Measurements from ENCODE around the gene ARID5B. TPM values are rescaled to one million over a fixed set of nuclear protein-coding genes. Genes with fewer than 3 reads are reported as not detected.

ARID5B gene
- polyA plus RNA-seq, 1 of the 3 experiments (the other 2 are of a cell fraction), result 10.9 TPM

- no peaks in the 10 kb centered on the region for H3K27me3 ChIP-seq (ENCODE audit: insufficient read depth)
- H3K36me3 ChIP-seq (replicated peaks in 1 of 2; ENCODE audit: control insufficient read depth in 1 of 2, insufficient read depth in 2 of 2, low read length in 1 of 2), result peaks cover 0 to 3% of the 10 kb centered on the region in 2 experiments
- H3K27ac ChIP-seq (ENCODE audit: low read depth in 2 of 2, low read length in 1 of 2), result no peak overlapping the region
- H4K20me1 ChIP-seq (ENCODE audit: insufficient read depth), result no peaks in the 10 kb centered on the region; the same call in 1 of the 2 replicates
- H3K79me2 ChIP-seq (ENCODE audit: insufficient read depth), result peaks cover 43% of the 10 kb centered on the region
- H3F3A ChIP-seq (replicated peaks; ENCODE audit: insufficient read depth), result no peaks in the 10 kb centered on the region
- H3K9ac ChIP-seq, result no peak overlapping the region
- POLR2A ChIA-PET, result no interaction called here
- peaks cover 0 to 7% of the 10 kb centered on the region in 2 experiments for H3K4me1 ChIP-seq (ENCODE audit: control insufficient read depth in 1 of 2, insufficient read depth in 2 of 2, low read depth in 1 of 2, low read length in 1 of 2)
- DNase-seq, result no peak
- TF ChIP-seq TEAD4 (IDR thresholded peaks at IDR 0.05; ENCODE audit: borderline replicate concordance, insufficient read depth), result no peak
- TF ChIP-seq IRF3 (IDR thresholded peaks at IDR 0.05; ENCODE audit: low read depth, low read length), result no peak
- no peak for TF ChIP-seq GATA2 (CRISPR knock-in tag; IDR thresholded peaks at IDR 0.05)
- TF ChIP-seq MAX (IDR thresholded peaks at IDR 0.05; ENCODE audit: low read depth), result no peak
- no peak for TF ChIP-seq RFX5 (IDR thresholded peaks at IDR 0.05; ENCODE audit: low read length)
- TF ChIP-seq GABPA (IDR thresholded peaks at IDR 0.05; ENCODE audit: low read depth), result no peak
- no peak for TF ChIP-seq JUND (IDR thresholded peaks at IDR 0.05)
- TF ChIP-seq EZH2phosphoT487 (IDR thresholded peaks at IDR 0.05; ENCODE audit: borderline replicate concordance, low read depth), result no peak
- TF ChIP-seq POLR2AphosphoS5 (IDR thresholded peaks at IDR 0.05; ENCODE audit: low read depth, low read length), result no peak
- TF ChIP-seq NFIC (IDR thresholded peaks at IDR 0.05; ENCODE audit: borderline replicate concordance), result no peak
- TF ChIP-seq RAD21 (IDR thresholded peaks at IDR 0.05; ENCODE audit: low read length), result no peak
- no peak for TF ChIP-seq NRF1 (IDR thresholded peaks at IDR 0.05; ENCODE audit: low read depth, low read length)
- no peak for TF ChIP-seq RCOR1 (IDR thresholded peaks at IDR 0.05; ENCODE audit: low read length)
- no peak for TF ChIP-seq MXI1 (IDR thresholded peaks at IDR 0.05; ENCODE audit: low read depth, low read length)
- no peak for TF ChIP-seq MEF2A (IDR thresholded peaks at IDR 0.05; ENCODE audit: borderline replicate concordance, low read depth)
- H3K9me3 ChIP-seq, result no peaks in the 10 kb centered on the region
- CTCF ChIA-PET, result no interaction called here
- no peak overlapping the region for H3K4me2 ChIP-seq
- H2AFZ ChIP-seq (ENCODE audit: low read depth), result no peak overlapping the region
- 93% methylated on average over 5 of the region's 5 CpGs for WGBS (ENCODE audit: low lambda C conversion rate)
- no peak overlapping the region for H3K4me3 ChIP-seq (ENCODE audit: low read depth in 2 of 2, low read length in 1 of 2)
- no peaks in the 10 kb centered on the region for H3K9me2 ChIP-seq
These were observed 84.2 kb downstream of the ARID5B start for GRCh38 chr10:61985715-61986114.

- H3F3A ChIP-seq (replicated peaks; ENCODE audit: insufficient read depth), result no peaks in the 10 kb centered on the region
- peaks cover 44% of the 10 kb centered on the region for H3K79me2 ChIP-seq (ENCODE audit: insufficient read depth)
- H3K9me2 ChIP-seq, result no peaks in the 10 kb centered on the region
- no peak for DNase-seq
- CTCF ChIA-PET, result no interaction called here
- H4K20me1 ChIP-seq (ENCODE audit: insufficient read depth), result no peaks in the 10 kb centered on the region; the same call in 1 of the 2 replicates
- H3K4me3 ChIP-seq (ENCODE audit: low read depth in 2 of 2, low read length in 1 of 2), result no peak overlapping the region
- H3K9ac ChIP-seq, result no peak overlapping the region
- WGBS (ENCODE audit: low lambda C conversion rate), result 93% methylated on average over 3 of the region's 3 CpGs
- H3K27me3 ChIP-seq (ENCODE audit: insufficient read depth), result no peaks in the 10 kb centered on the region
- no peak overlapping the region for H3K4me2 ChIP-seq
- POLR2A ChIA-PET, result no interaction called here
- no peak overlapping the region for H2AFZ ChIP-seq (ENCODE audit: low read depth)
- H3K27ac ChIP-seq (ENCODE audit: low read depth in 2 of 2, low read length in 1 of 2), result no peak overlapping the region
- peaks cover 0 to 7% of the 10 kb centered on the region in 2 experiments for H3K4me1 ChIP-seq (ENCODE audit: control insufficient read depth in 1 of 2, insufficient read depth in 2 of 2, low read depth in 1 of 2, low read length in 1 of 2)
- H3K9me3 ChIP-seq, result no peaks in the 10 kb centered on the region
- TF ChIP-seq MAX (IDR thresholded peaks at IDR 0.05; ENCODE audit: low read depth) (no peak), NRF1 (IDR thresholded peaks at IDR 0.05; ENCODE audit: low read depth, low read length) (no peak), GABPA (IDR thresholded peaks at IDR 0.05; ENCODE audit: low read depth) (no peak), SMC3 (IDR thresholded peaks at IDR 0.05; ENCODE audit: low read depth, low read length) (no peak), MXI1 (IDR thresholded peaks at IDR 0.05; ENCODE audit: low read depth, low read length) (no peak), EZH2phosphoT487 (IDR thresholded peaks at IDR 0.05; ENCODE audit: borderline replicate concordance, low read depth) (no peak), YY1 (IDR thresholded peaks at IDR 0.05; ENCODE audit: low read depth) (no peak), ELF1 (IDR thresholded peaks at IDR 0.05) (no peak)
- peaks cover 0 to 7% of the 10 kb centered on the region in 2 experiments for H3K36me3 ChIP-seq (replicated peaks in 1 of 2; ENCODE audit: control insufficient read depth in 1 of 2, insufficient read depth in 2 of 2, low read length in 1 of 2)
These were observed 84.9 kb downstream of the ARID5B start for GRCh38 chr10:61986382-61986781.
